PC-9 (cell line): Measurements from ENCODE around the gene LUC7L. TPM values are rescaled to one million over a fixed set of nuclear protein-coding genes. Genes with fewer than 3 reads are reported as not detected.
A peak's percentile ranks its signal among the peaks of the same experiment; 100 is the strongest.
"Not testable (repeated sequence)": the region's sequence is repeated elsewhere in the genome, so short reads cannot be mapped to it uniquely, and the experiment has no call there.

Experiments used
- BruUV-seq: library from RNA; stranded (reverse); fragments of 400-500 nt; replicated peaks from 2 replicates; lab custom pipeline; 2021; lab: Mats Ljungman, UMichigan
- CTCF ChIA-PET: fragments of 300-600 bp; sonication (Branson Sonifier 250); formaldehyde crosslinking; loops from one replicate; lab custom pipeline; 2022; ENCODE audit warnings: antibody characterized with exemption; lab: Charles Lee
- POLR2A ChIA-PET: fragments of 300-600 bp; sonication (Branson Sonifier 250); formaldehyde crosslinking; loops from one replicate; lab custom pipeline; 2022; ENCODE audit warnings: antibody characterized with exemption; ENCODE audit not compliant: unreplicated experiment; lab: Charles Lee
- DNase-seq, 2 experiments: peaks; one replicate each; pipeline versions ENCODE4 v3.0.0 to v3.0.0-alpha.2; 2015 to 2022; ENCODE audit warnings: mixed read lengths in 1 of 2
- H2AFZ ChIP-seq: fragments of 200-600 bp; sonication (generic); 2 replicates; pipeline ENCODE4 v1.8.1; 2017; ENCODE audit warnings: antibody characterized with exemption
- H3F3A ChIP-seq: fragments of 200-600 bp; sonication (generic); 2 replicates; pipeline ENCODE4 v1.8.1; 2017; ENCODE audit warnings: antibody characterized with exemption, mild to moderate bottlenecking, low read depth; ENCODE audit not compliant: insufficient read depth
- H3K27ac ChIP-seq: fragments of 200-600 bp; sonication (generic); 2 replicates; pipeline ENCODE4 v1.6.1; 2016; ENCODE audit warnings: mixed run types
- H3K27me3 ChIP-seq: fragments of 200-600 bp; sonication (generic); 2 replicates; pipeline ENCODE4 v1.6.1; 2016; ENCODE audit warnings: low read depth, mixed run types; ENCODE audit not compliant: insufficient read depth
- H3K36me3 ChIP-seq: fragments of 200-600 bp; sonication (generic); 2 replicates; pipeline ENCODE4 v1.6.1; 2016; ENCODE audit warnings: low read depth, mixed run types
- H3K4me1 ChIP-seq: fragments of 200-600 bp; sonication (generic); replicated peaks from 2 replicates; pipeline ENCODE4 v1.6.1; 2016; ENCODE audit warnings: mixed run types; ENCODE audit not compliant: insufficient read depth
- H3K4me2 ChIP-seq: fragments of 200-600 bp; sonication (generic); 2 replicates; pipeline ENCODE4 v1.6.1; 2017; ENCODE audit warnings: mixed run types
- H3K4me3 ChIP-seq: fragments of 200-600 bp; sonication (generic); 2 replicates; pipeline ENCODE4 v1.6.1; 2016; ENCODE audit warnings: mixed run types
- H3K79me2 ChIP-seq: fragments of 200-600 bp; sonication (generic); 2 replicates; pipeline ENCODE4 v1.6.1; 2017; ENCODE audit warnings: low read depth, mixed run types
- H3K9me2 ChIP-seq: fragments of 200-600 bp; sonication (generic); 2 replicates; pipeline ENCODE4 v1.8.1; 2017; ENCODE audit warnings: mild to moderate bottlenecking; ENCODE audit not compliant: insufficient read depth
- H3K9me3 ChIP-seq: fragments of 200-600 bp; sonication (generic); 2 replicates; pipeline ENCODE4 v1.8.1; 2016; ENCODE audit warnings: low read depth; ENCODE audit not compliant: insufficient read depth
- H4K20me1 ChIP-seq: fragments of 200-600 bp; sonication (generic); 2 replicates; pipeline ENCODE4 v1.8.1; 2017; ENCODE audit not compliant: insufficient read depth
- EZH2 ChIP-seq: fragments of 200-600 bp; sonication (generic); IDR thresholded peaks from 2 replicates; pipeline ENCODE4 v1.8.0; 2017; ENCODE audit warnings: antibody characterized with exemption, low read depth
- intact Hi-C: fragments of 100-400 bp; cut with micrococcal nuclease; formaldehyde crosslinking; loops from one replicate; pipeline ENCODE4 v1.10.0; 2022; ENCODE audit not compliant: unreplicated experiment
- total RNA-seq: library from RNA; stranded (reverse); gene quantifications from 2 replicates; pipeline ENCODE4 v1.2.3, GENCODE V29; 2021
- TF ChIP-seq, protein P1 (sequence below): fragments of 200-600 bp; sonication (generic); conservative IDR thresholded peaks from 2 replicates; pipeline ENCODE4 v1.6.1; 2017; ENCODE audit warnings: mixed run types, antibody characterized with exemption, mild to moderate bottlenecking, moderate library complexity

The LUC7L gene
- total RNA-seq, 1 experiment from 2014 or later: 64.3 TPM

GRCh38 chr16:234468-235305, 5.4 kb upstream of the LUC7L start, which contains the start of gene FAM234A:
Gene FAM234A, plus strand, starts transcription at chr16:234821. Its CDS starts 19,593 bp downstream, at chr16:254414.
- H3F3A ChIP-seq: peaks cover 27% of the 10 kb centered on the region
- ChIA-PET CTCF (interaction anchor here (0.6 kb wide), 1 partner anchor 131 kb away, joined by 4 read pairs; no protein-coding TSS in a partner anchor), POLR2A (interaction anchor here (0.7 kb wide), 1 partner anchor 118 kb away, joined by 5 read pairs; no protein-coding TSS in a partner anchor)
- no peaks in the 10 kb centered on the region for H4K20me1 ChIP-seq
- BruUV-seq: no TSS peak
- H3K9me3 ChIP-seq: no peaks in the 10 kb centered on the region
- no peaks in the 10 kb centered on the region for H3K9me2 ChIP-seq
- no peak for TF ChIP-seq EZH2
- TF ChIP-seq, protein P1, sequence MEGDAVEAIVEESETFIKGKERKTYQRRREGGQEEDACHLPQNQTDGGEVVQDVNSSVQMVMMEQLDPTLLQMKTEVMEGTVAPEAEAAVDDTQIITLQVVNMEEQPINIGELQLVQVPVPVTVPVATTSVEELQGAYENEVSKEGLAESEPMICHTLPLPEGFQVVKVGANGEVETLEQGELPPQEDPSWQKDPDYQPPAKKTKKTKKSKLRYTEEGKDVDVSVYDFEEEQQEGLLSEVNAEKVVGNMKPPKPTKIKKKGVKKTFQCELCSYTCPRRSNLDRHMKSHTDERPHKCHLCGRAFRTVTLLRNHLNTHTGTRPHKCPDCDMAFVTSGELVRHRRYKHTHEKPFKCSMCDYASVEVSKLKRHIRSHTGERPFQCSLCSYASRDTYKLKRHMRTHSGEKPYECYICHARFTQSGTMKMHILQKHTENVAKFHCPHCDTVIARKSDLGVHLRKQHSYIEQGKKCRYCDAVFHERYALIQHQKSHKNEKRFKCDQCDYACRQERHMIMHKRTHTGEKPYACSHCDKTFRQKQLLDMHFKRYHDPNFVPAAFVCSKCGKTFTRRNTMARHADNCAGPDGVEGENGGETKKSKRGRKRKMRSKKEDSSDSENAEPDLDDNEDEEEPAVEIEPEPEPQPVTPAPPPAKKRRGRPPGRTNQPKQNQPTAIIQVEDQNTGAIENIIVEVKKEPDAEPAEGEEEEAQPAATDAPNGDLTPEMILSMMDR: no peak; the same call in 1 of the 2 replicates
- peak within 1 kb of the TSS; percentile 91 for H3K4me2 ChIP-seq
- H3K36me3 ChIP-seq: no peaks in the 10 kb centered on the region
- no peaks in the 10 kb centered on the region for H3K27me3 ChIP-seq
- H3K4me1 ChIP-seq: no peaks in the 10 kb centered on the region
- peak within 1 kb of the TSS; percentile 91 for H2AFZ ChIP-seq
- intact Hi-C loops: loop anchor here (2.0 kb wide), 1 partner anchor 118 kb away; the partner anchor contains the start of gene AXIN1
- H3K79me2 ChIP-seq: peaks cover 17% of the 10 kb centered on the region
- DNase-seq: peak; percentile 85 to 96
- peak within 1 kb of the TSS; percentile 90 for H3K27ac ChIP-seq
- peak within 1 kb of the TSS; percentile 99 for H3K4me3 ChIP-seq

GRCh38 chr16:230949-231348, 1.7 kb upstream of the LUC7L start:
- Histone ChIP-seq H3K36me3 (peaks cover 21% of the 10 kb centered on the region), H4K20me1 (peaks cover 29% of the 10 kb centered on the region), H3K79me2 (peaks cover 36% of the 10 kb centered on the region), H3K4me2 (no peak overlapping the region), H3F3A (peaks cover 31% of the 10 kb centered on the region), H3K4me3 (no peak overlapping the region), H3K4me1 (peaks cover 15% of the 10 kb centered on the region), H3K27ac (no peak overlapping the region), H3K9me2 (no peaks in the 10 kb centered on the region), H3K27me3 (no peaks in the 10 kb centered on the region), H3K9me3 (no peaks in the 10 kb centered on the region), H2AFZ (no peak overlapping the region)
- intact Hi-C loops: no loop called here
- no TSS peak for BruUV-seq
- TF ChIP-seq, protein P1: no peak
- no peak for TF ChIP-seq EZH2
- no peak for DNase-seq
- ChIA-PET CTCF (no interaction called here), POLR2A (no interaction called here)

GRCh38 chr16:230351-230750, 1.1 kb upstream of the LUC7L start:
- H3K27ac ChIP-seq, DNase-seq, H2AFZ ChIP-seq, CTCF ChIA-PET, H3K4me3 ChIP-seq, intact Hi-C loops, BruUV-seq, H3K9me3 ChIP-seq, H3K27me3 ChIP-seq, H3K9me2 ChIP-seq, H3K4me2 ChIP-seq: not testable (repeated sequence)
- H3K79me2 ChIP-seq: peaks cover 37% of the 10 kb centered on the region
- H4K20me1 ChIP-seq: peaks cover 34% of the 10 kb centered on the region
- peaks cover 25% of the 10 kb centered on the region for H3F3A ChIP-seq
- H3K36me3 ChIP-seq: peaks cover 26% of the 10 kb centered on the region
- H3K4me1 ChIP-seq: peaks cover 15% of the 10 kb centered on the region
- POLR2A ChIA-PET: interaction anchor here (1.3 kb wide), 1 partner anchor 122 kb away, joined by 30 read pairs; the partner anchor contains the start of gene AXIN1
